ENCODE data around the gene SLC25A12. TPM values are rescaled to one million over a fixed set of nuclear protein-coding genes. Genes with fewer than 3 reads are reported as not detected.

The SLC25A12 gene
- total and polyA plus RNA-seq, 12 donors, result 9.2 to 26.0 (median 21.0) TPM

DNA sequence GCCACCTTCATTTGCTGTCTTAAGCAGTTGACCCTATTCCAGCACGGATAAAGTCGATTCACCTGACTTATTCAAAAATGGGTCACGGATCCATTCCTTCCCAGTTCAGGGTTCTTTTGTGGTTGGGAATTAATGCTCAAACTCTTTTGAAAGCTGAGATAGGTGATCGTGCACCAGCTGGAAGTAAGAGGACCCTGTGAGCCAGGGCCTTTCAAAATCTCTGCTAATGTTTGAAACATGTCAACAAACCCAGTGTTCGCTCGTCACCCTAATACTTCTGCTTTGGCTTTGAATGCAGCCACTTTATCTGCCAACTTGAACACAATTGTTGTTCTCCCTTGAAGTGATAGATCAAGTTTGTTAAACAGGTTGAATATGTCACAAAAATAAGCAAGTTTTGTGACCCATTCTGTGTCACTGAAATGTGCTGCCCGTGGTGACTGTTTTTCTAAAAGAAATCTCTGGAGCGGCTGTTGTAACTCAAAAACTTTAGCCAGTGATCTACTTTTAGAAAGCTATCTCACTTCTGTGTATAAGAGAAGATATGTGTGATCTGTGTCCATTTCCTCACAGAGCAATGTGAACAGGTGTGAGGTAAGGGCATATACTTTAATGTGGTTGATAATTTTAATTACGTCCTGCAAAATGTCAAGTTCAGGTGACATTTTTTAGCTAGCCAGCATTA, 45.2 kb upstream of the SLC25A12 start:
- Histone ChIP-seq H3K4me1 (replicated peaks in 1 of 2) (peaks cover 0 to 4% of the 10 kb centered on the region in 2 donors), H3K36me3 (replicated peaks in 1 of 2) (no peaks in the 10 kb centered on the region), H3K9me3 (replicated peaks in 1 of 3) (no peaks in the 10 kb centered on the region), H3K4me3 (no peak overlapping the region), H3K27ac (no peak overlapping the region), H3K27me3 (no peaks in the 10 kb centered on the region)
- no peak for DNase-seq
- 91 to 94% (median 93%) methylated on average over 9 of the region's 9 CpGs for WGBS, 4 donors
- TF ChIP-seq, protein P1, sequence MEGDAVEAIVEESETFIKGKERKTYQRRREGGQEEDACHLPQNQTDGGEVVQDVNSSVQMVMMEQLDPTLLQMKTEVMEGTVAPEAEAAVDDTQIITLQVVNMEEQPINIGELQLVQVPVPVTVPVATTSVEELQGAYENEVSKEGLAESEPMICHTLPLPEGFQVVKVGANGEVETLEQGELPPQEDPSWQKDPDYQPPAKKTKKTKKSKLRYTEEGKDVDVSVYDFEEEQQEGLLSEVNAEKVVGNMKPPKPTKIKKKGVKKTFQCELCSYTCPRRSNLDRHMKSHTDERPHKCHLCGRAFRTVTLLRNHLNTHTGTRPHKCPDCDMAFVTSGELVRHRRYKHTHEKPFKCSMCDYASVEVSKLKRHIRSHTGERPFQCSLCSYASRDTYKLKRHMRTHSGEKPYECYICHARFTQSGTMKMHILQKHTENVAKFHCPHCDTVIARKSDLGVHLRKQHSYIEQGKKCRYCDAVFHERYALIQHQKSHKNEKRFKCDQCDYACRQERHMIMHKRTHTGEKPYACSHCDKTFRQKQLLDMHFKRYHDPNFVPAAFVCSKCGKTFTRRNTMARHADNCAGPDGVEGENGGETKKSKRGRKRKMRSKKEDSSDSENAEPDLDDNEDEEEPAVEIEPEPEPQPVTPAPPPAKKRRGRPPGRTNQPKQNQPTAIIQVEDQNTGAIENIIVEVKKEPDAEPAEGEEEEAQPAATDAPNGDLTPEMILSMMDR (IDR thresholded peaks at IDR 0.05), result no peak
- no peak for TF ChIP-seq POLR2A (IDR thresholded peaks at IDR 0.05)
- intact Hi-C loops (cut with DNase I), result no loop called here

DNA sequence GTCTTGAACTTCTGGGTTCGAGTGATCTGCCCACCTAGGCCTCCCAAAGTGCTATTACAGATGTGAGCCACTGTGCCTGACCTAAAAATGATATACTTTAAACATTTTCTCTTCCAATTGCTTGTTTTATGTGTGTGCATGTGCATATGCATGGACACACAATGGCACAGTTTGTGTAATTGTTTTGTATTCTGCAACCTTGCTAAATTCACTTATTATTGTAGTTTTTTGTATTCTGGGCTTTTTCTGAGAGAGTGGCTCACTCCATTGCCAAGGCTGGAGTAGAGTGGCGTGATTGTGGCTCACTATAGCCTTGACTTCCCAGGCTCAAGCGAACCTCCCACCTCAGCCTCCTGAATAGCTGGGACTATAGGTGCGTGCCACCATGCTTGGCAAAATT, 36.3 kb upstream of the SLC25A12 start:
- intact Hi-C loops (cut with DNase I), result no loop called here
- no peaks in the 10 kb centered on the region for H3K27me3 ChIP-seq
- TF ChIP-seq, protein P1 (IDR thresholded peaks at IDR 0.05), result no peak
- no peak for TF ChIP-seq POLR2A (IDR thresholded peaks at IDR 0.05)
- H3K9me3 ChIP-seq (replicated peaks in 1 of 3), result no peaks in the 10 kb centered on the region
- no peak overlapping the region for H3K4me3 ChIP-seq
- no peaks in the 10 kb centered on the region for H3K4me1 ChIP-seq (replicated peaks in 1 of 2)
- peaks cover 0 to 6% of the 10 kb centered on the region in 2 donors for H3K36me3 ChIP-seq (replicated peaks in 1 of 2)
- WGBS, 4 donors, result 92 to 99% (median 96%) methylated on average over 4 of the region's 4 CpGs
- DNase-seq, result no peak
- H3K27ac ChIP-seq, result no peak overlapping the region

DNA sequence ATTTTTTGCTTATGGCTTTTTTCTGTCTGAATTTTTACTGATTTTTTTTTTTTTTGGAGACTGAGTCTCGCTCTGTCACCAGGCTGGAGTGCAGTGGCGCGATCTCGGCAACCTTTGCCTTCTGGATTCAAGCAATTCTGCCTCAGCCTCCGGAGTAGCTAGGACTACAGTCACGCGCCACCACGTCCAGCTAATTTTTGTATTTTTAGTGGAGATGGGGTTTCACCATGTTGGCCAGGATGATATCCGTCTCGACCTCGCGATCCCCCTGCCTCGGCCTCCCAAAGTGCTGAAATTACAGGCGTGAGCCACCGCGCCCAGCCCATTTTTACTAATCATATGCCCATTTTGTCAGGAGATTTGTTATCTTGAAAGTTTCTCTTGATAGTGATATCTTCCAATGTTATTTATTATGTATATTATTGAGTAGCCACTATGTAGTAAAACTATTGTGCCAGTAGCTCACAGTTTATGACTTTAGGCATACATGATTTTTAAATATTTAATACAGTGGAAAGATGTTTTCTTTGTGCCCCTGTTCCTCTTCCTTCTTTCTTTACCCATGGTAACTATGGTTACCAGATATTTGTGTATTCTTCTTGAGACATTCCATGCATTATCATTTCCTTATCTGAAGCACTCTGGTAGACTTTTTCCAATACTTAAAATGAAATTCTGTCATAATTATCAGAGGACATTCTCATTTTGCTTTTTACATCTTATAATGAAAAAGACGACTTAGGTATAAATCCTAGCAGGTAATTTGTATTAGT, 30.3 kb upstream of the SLC25A12 start:
- Histone ChIP-seq H3K4me3 (no peak overlapping the region), H3K4me1 (replicated peaks in 1 of 2) (peaks cover 9 to 19% of the 10 kb centered on the region in 2 donors), H3K27ac (no peak overlapping the region), H3K36me3 (replicated peaks in 1 of 2) (peaks cover 0 to 6% of the 10 kb centered on the region in 2 donors), H3K27me3 (no peaks in the 10 kb centered on the region), H3K9me3 (replicated peaks in 1 of 3) (no peaks in the 10 kb centered on the region)
- TF ChIP-seq, protein P1 (IDR thresholded peaks at IDR 0.05), result no peak
- TF ChIP-seq POLR2A (IDR thresholded peaks at IDR 0.05), result no peak
- intact Hi-C loops (cut with DNase I), result no loop called here
- 94 to 98% (median 96%) methylated on average over 17 of the region's 17 CpGs for WGBS, 4 donors
- no peak for DNase-seq

DNA sequence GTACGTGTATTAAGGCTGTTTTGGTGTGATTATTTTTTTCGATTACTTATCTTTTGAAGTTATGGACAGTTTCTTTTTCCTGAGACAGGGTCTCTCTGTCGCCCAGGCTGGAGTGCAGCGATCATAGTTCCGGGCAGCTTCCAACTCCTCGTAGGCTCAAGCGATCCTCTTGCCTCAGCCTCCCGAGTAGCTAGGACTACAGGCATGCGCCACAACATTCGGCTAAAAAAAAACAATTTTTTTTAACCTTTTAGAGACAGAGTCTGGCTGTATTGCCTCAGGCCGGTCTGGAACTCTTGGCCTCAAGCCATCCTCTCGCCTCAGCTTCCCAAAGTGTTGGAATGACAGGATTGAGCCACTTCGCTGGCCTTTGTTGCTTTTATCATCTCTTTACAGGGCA, 29.2 kb upstream of the SLC25A12 start:
- Histone ChIP-seq H3K9me3 (replicated peaks in 1 of 3) (no peaks in the 10 kb centered on the region), H3K27me3 (no peaks in the 10 kb centered on the region), H3K36me3 (replicated peaks in 1 of 2) (peaks cover 0 to 6% of the 10 kb centered on the region in 2 donors), H3K4me1 (replicated peaks in 1 of 2) (peaks cover 9 to 19% of the 10 kb centered on the region in 2 donors), H3K4me3 (peak overlapping the region in 2 of 4 donors; percentile 69 to 71), H3K27ac (peak overlapping the region; percentile 86 to 96 (median 92))
- WGBS, 4 donors, result 27 to 30% (median 28%) methylated on average over 13 of the region's 13 CpGs
- no peak for TF ChIP-seq POLR2A (IDR thresholded peaks at IDR 0.05)
- TF ChIP-seq, protein P1 (IDR thresholded peaks at IDR 0.05), result no peak
- intact Hi-C loops (cut with DNase I), result no loop called here
- DNase-seq, result peak in 5 of 7 donors; percentile 11 to 54 (median 20)

Data from adrenal gland (tissue), 12 donors.